Measurements from ENCODE around the gene TIAM1. TPM values are rescaled to one million over a fixed set of nuclear protein-coding genes. Genes with fewer than 3 reads are reported as not detected.
A peak's percentile ranks its signal among the peaks of the same experiment; 100 is the strongest.

TIAM1 gene
- total RNA-seq, 4 donors from 2014 or later: 51.0 to 105 (median 85.6) TPM

GRCh38 chr21:31176080-31176551 is 167.9 kb downstream of the TIAM1 start:
- Histone ChIP-seq H3K36me3 (peaks cover 0 to 32% (median 0%) of the 10 kb centered on the region in 3 donors), H3K4me3 (no peak overlapping the region), H3K4me1 (peaks cover 0 to 21% (median 11%) of the 10 kb centered on the region in 3 donors), H3K27me3 (no peaks in the 10 kb centered on the region), H3K27ac (peak overlapping the region in 2 of 4 donors; percentile 13 to 17), H3K9me3 (no peaks in the 10 kb centered on the region)
- intact Hi-C loops (cut with DNase I): no loop called here
- TF ChIP-seq CTCF (IDR thresholded peaks at IDR 0.05): no peak
- no peak for TF ChIP-seq POLR2A (IDR thresholded peaks at IDR 0.05)
- DNase-seq: no peak
- WGBS, 2 donors: 66 to 89% methylated on average over 2 of the region's 2 CpGs

GRCh38 chr21:31173881-31174555 is 170.0 kb downstream of the TIAM1 start:
- H3K4me3 ChIP-seq: peak overlapping the region in 1 of 4 donors; percentile 33
- intact Hi-C loops (cut with DNase I): no loop called here
- no peaks in the 10 kb centered on the region for H3K27me3 ChIP-seq
- TF ChIP-seq CTCF (IDR thresholded peaks at IDR 0.05) (no peak), POLR2A (IDR thresholded peaks at IDR 0.05) (no peak)
- no peak for DNase-seq
- peaks cover 0 to 21% (median 11%) of the 10 kb centered on the region in 3 donors for H3K4me1 ChIP-seq
- peaks cover 0 to 26% (median 0%) of the 10 kb centered on the region in 3 donors for H3K36me3 ChIP-seq
- H3K27ac ChIP-seq: peak overlapping the region in 3 of 4 donors; percentile 28 to 77 (median 54)
- 45 to 59% methylated on average over 23 to 24 of the region's 25 CpGs for WGBS, 2 donors
- no peaks in the 10 kb centered on the region for H3K9me3 ChIP-seq

GRCh38 chr21:31172328-31172727 is 171.7 kb downstream of the TIAM1 start:
- no peak for DNase-seq
- Histone ChIP-seq H3K36me3 (peaks cover 0 to 20% (median 0%) of the 10 kb centered on the region in 3 donors), H3K4me3 (no peak overlapping the region), H3K27me3 (no peaks in the 10 kb centered on the region), H3K27ac (peak overlapping the region in 1 of 4 donors; percentile 54), H3K9me3 (no peaks in the 10 kb centered on the region), H3K4me1 (peaks cover 0 to 18% (median 11%) of the 10 kb centered on the region in 3 donors)
- intact Hi-C loops (cut with DNase I): no loop called here
- TF ChIP-seq POLR2A (IDR thresholded peaks at IDR 0.05) (no peak), CTCF (IDR thresholded peaks at IDR 0.05) (no peak)
- 80 to 83% methylated on average over 4 to 6 of the region's 6 CpGs for WGBS, 2 donors

GRCh38 chr21:31164713-31165694 is 179.1 kb downstream of the TIAM1 start:
- peaks cover 0 to 30% (median 0%) of the 10 kb centered on the region in 3 donors for H3K36me3 ChIP-seq
- WGBS, 2 donors: 76 to 93% methylated on average over 8 of the region's 8 CpGs
- intact Hi-C loops (cut with DNase I): no loop called here

More at GRCh38 chr21:31164713-31165694, 179.1 kb downstream of the TIAM1 start:
- H3K27me3 ChIP-seq: no peaks in the 10 kb centered on the region
- no peak for DNase-seq
- no peaks in the 10 kb centered on the region for H3K9me3 ChIP-seq
- peaks cover 0 to 12% (median 0%) of the 10 kb centered on the region in 3 donors for H3K4me1 ChIP-seq
- no peak overlapping the region for H3K4me3 ChIP-seq
- no peak overlapping the region for H3K27ac ChIP-seq
- TF ChIP-seq CTCF (IDR thresholded peaks at IDR 0.05) (no peak), POLR2A (IDR thresholded peaks at IDR 0.05) (no peak)
